HK-2 (cell line): Measurements from ENCODE around the gene CARHSP1.
A peak's percentile ranks its signal among the peaks of the same experiment; 100 is the strongest.
"Not testable (repeated sequence)": the region's sequence is repeated elsewhere in the genome, so short reads cannot be mapped to it uniquely, and the experiment has no call there.

Experiments
- DNase-seq: peaks from one replicate; pipeline ENCODE4 v3.0.0-alpha.2; 2018; ENCODE audit not compliant: unreplicated experiment

Gene CARHSP1

GRCh38 chr16:8893426-8893825 is 24.6 kb upstream of the CARHSP1 start:
- DNase-seq = no peak

- DNase-seq = no peak
These were observed 23.3 kb upstream of the CARHSP1 start for GRCh38 chr16:8892101-8892575.

- DNase-seq = no peak
These were observed 21.7 kb upstream of the CARHSP1 start for GRCh38 chr16:8890549-8890921.

- no peak for DNase-seq
These were observed 21.2 kb upstream of the CARHSP1 start for GRCh38 chr16:8889893-8890548.

- no peak for DNase-seq
These were observed 20.4 kb upstream of the CARHSP1 start for GRCh38 chr16:8888951-8889892.

- DNase-seq = peak; percentile 53
These were observed 19.2 kb upstream of the CARHSP1 start for GRCh38 chr16:8887952-8888560.

- DNase-seq = no peak
These were observed 18.6 kb upstream of the CARHSP1 start for GRCh38 chr16:8887431-8887765.

- no peak for DNase-seq
These were observed 18.0 kb upstream of the CARHSP1 start for GRCh38 chr16:8886593-8887430.

GRCh38 chr16:8885674-8886592 is 17.1 kb upstream of the CARHSP1 start:
- peak; percentile 66 for DNase-seq

- no peak for DNase-seq
These were observed 14.0 kb upstream of the CARHSP1 start for GRCh38 chr16:8882725-8883377.

- DNase-seq = no peak
These were observed 13.3 kb upstream of the CARHSP1 start, which contains the start of gene LITAFD for GRCh38 chr16:8882041-8882617. Gene LITAFD, plus strand, starts transcription at chr16:8882351. Its CDS starts 2,005 bp downstream, at chr16:8884356.

GRCh38 chr16:8880839-8881510 is 12.2 kb upstream of the CARHSP1 start:
- no peak for DNase-seq

- peak; percentile 59 for DNase-seq
These were observed 9.7 kb upstream of the CARHSP1 start for GRCh38 chr16:8878523-8878911.

GRCh38 chr16:8877894-8878522 is 9.2 kb upstream of the CARHSP1 start:
- DNase-seq = peak; percentile 35

- not testable (repeated sequence) for DNase-seq
These were observed 6.5 kb upstream of the CARHSP1 start for GRCh38 chr16:8875317-8875716.

- DNase-seq = no peak
These were observed 5.6 kb upstream of the CARHSP1 start for GRCh38 chr16:8874388-8874787.

- not testable (repeated sequence) for DNase-seq
These were observed 5.0 kb upstream of the CARHSP1 start for GRCh38 chr16:8873866-8874195.

- DNase-seq = no peak
These were observed 4.4 kb upstream of the CARHSP1 start for GRCh38 chr16:8872967-8873865.
